ENCODE results near the gene PPTC7.

DNA sequence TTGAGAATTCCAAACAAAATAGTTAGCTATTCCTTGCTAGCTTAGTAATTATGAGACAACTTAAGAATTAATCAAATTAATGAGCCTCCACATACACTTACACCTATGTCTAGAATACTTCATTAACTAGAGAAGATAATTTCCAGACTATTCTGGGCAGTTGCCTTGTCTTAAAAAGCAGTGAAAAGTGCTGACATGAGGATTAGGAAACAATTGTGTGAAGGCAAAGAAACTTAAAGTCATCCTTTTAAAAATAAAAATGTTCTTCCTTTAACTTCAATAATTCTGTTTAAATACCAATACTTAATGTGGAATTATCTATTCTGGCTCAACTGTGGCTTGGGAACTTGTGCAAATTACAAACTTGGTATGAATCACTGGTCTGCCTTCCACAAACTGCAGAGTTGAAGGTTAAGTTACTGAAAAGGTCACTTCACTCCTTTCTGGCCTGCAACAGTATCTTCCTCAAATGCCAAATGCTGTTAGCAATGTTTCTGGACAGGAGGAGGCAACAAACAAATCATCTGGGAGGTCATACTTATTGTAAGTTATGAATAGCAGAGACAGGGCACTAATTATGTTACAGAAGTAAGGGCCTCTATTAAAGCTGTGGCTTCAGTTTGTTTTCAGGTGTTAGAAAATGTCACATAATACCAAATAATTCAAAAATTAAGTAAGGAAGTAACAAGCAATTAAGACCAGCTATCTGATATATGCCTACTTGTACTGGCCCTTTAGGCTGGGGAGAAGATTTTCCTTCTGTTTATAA, 19.2 kb downstream of the PPTC7 start:
- TF ChIP-seq, protein P1, sequence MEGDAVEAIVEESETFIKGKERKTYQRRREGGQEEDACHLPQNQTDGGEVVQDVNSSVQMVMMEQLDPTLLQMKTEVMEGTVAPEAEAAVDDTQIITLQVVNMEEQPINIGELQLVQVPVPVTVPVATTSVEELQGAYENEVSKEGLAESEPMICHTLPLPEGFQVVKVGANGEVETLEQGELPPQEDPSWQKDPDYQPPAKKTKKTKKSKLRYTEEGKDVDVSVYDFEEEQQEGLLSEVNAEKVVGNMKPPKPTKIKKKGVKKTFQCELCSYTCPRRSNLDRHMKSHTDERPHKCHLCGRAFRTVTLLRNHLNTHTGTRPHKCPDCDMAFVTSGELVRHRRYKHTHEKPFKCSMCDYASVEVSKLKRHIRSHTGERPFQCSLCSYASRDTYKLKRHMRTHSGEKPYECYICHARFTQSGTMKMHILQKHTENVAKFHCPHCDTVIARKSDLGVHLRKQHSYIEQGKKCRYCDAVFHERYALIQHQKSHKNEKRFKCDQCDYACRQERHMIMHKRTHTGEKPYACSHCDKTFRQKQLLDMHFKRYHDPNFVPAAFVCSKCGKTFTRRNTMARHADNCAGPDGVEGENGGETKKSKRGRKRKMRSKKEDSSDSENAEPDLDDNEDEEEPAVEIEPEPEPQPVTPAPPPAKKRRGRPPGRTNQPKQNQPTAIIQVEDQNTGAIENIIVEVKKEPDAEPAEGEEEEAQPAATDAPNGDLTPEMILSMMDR (IDR thresholded peaks at IDR 0.05): no peak
- TF ChIP-seq ZFX (IDR thresholded peaks at IDR 0.05; ENCODE audit: borderline replicate concordance): no peak
